ENCODE measurements around the gene SYT7.

DNA sequence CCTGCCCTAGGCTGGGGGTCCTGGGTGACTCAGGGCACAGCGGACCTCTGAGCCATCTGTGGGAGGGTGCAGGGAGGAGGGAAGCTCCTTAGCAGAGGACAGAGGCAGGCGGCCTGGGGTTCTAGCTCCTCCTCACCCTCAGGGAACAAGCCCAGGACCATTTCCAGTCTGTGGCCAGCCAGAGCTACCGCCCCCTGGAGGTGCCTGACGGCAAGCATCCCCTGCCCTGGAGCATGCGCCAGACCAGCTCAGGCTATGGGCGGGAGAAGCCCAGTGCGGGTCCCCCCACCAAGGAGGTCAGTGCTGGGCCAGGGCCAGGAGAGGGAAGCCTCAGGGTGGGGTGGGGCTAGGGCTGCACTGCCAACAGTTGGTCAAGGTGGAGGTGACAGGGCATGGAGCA lies 98.4 kb downstream of the SYT7 start:
- TF ChIP-seq, protein P1, sequence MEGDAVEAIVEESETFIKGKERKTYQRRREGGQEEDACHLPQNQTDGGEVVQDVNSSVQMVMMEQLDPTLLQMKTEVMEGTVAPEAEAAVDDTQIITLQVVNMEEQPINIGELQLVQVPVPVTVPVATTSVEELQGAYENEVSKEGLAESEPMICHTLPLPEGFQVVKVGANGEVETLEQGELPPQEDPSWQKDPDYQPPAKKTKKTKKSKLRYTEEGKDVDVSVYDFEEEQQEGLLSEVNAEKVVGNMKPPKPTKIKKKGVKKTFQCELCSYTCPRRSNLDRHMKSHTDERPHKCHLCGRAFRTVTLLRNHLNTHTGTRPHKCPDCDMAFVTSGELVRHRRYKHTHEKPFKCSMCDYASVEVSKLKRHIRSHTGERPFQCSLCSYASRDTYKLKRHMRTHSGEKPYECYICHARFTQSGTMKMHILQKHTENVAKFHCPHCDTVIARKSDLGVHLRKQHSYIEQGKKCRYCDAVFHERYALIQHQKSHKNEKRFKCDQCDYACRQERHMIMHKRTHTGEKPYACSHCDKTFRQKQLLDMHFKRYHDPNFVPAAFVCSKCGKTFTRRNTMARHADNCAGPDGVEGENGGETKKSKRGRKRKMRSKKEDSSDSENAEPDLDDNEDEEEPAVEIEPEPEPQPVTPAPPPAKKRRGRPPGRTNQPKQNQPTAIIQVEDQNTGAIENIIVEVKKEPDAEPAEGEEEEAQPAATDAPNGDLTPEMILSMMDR (IDR thresholded peaks at IDR 0.05), result peak in 3 of 4 donors; percentile 25 to 43 (median 37)
- TF ChIP-seq POLR2A (IDR thresholded peaks at IDR 0.05), result no peak
